PC-9 (cell line): ENCODE measurements around the gene SMIM43. TPM values are rescaled to one million over a fixed set of nuclear protein-coding genes. Genes with fewer than 3 reads are reported as not detected.

Experiments used
- BruUV-seq: library from RNA; stranded (reverse); fragments of 400-500 nt; replicated peaks from 2 replicates; lab custom pipeline; 2021; lab: Mats Ljungman, UMichigan
- CTCF ChIA-PET: fragments of 300-600 bp; sonication (Branson Sonifier 250); formaldehyde crosslinking; loops from one replicate; lab custom pipeline; 2022; ENCODE audit warnings: antibody characterized with exemption; lab: Charles Lee
- POLR2A ChIA-PET: fragments of 300-600 bp; sonication (Branson Sonifier 250); formaldehyde crosslinking; loops from one replicate; lab custom pipeline; 2022; ENCODE audit warnings: antibody characterized with exemption; ENCODE audit not compliant: unreplicated experiment; lab: Charles Lee
- DNase-seq, 2 experiments: peaks; one replicate each; pipeline versions ENCODE4 v3.0.0 to v3.0.0-alpha.2; 2015 to 2022; ENCODE audit warnings: mixed read lengths in 1 of 2
- H2AFZ ChIP-seq: fragments of 200-600 bp; sonication (generic); 2 replicates; pipeline ENCODE4 v1.8.1; 2017; ENCODE audit warnings: antibody characterized with exemption
- H3F3A ChIP-seq: fragments of 200-600 bp; sonication (generic); 2 replicates; pipeline ENCODE4 v1.8.1; 2017; ENCODE audit warnings: antibody characterized with exemption, mild to moderate bottlenecking, low read depth; ENCODE audit not compliant: insufficient read depth
- H3K27ac ChIP-seq: fragments of 200-600 bp; sonication (generic); 2 replicates; pipeline ENCODE4 v1.6.1; 2016; ENCODE audit warnings: mixed run types
- H3K27me3 ChIP-seq: fragments of 200-600 bp; sonication (generic); 2 replicates; pipeline ENCODE4 v1.6.1; 2016; ENCODE audit warnings: low read depth, mixed run types; ENCODE audit not compliant: insufficient read depth
- H3K36me3 ChIP-seq: fragments of 200-600 bp; sonication (generic); 2 replicates; pipeline ENCODE4 v1.6.1; 2016; ENCODE audit warnings: low read depth, mixed run types
- H3K4me1 ChIP-seq: fragments of 200-600 bp; sonication (generic); replicated peaks from 2 replicates; pipeline ENCODE4 v1.6.1; 2016; ENCODE audit warnings: mixed run types; ENCODE audit not compliant: insufficient read depth
- H3K4me2 ChIP-seq: fragments of 200-600 bp; sonication (generic); 2 replicates; pipeline ENCODE4 v1.6.1; 2017; ENCODE audit warnings: mixed run types
- H3K4me3 ChIP-seq: fragments of 200-600 bp; sonication (generic); 2 replicates; pipeline ENCODE4 v1.6.1; 2016; ENCODE audit warnings: mixed run types
- H3K79me2 ChIP-seq: fragments of 200-600 bp; sonication (generic); 2 replicates; pipeline ENCODE4 v1.6.1; 2017; ENCODE audit warnings: low read depth, mixed run types
- H3K9me2 ChIP-seq: fragments of 200-600 bp; sonication (generic); 2 replicates; pipeline ENCODE4 v1.8.1; 2017; ENCODE audit warnings: mild to moderate bottlenecking; ENCODE audit not compliant: insufficient read depth
- H3K9me3 ChIP-seq: fragments of 200-600 bp; sonication (generic); 2 replicates; pipeline ENCODE4 v1.8.1; 2016; ENCODE audit warnings: low read depth; ENCODE audit not compliant: insufficient read depth
- H4K20me1 ChIP-seq: fragments of 200-600 bp; sonication (generic); 2 replicates; pipeline ENCODE4 v1.8.1; 2017; ENCODE audit not compliant: insufficient read depth
- EZH2 ChIP-seq: fragments of 200-600 bp; sonication (generic); IDR thresholded peaks from 2 replicates; pipeline ENCODE4 v1.8.0; 2017; ENCODE audit warnings: antibody characterized with exemption, low read depth
- intact Hi-C: fragments of 100-400 bp; cut with micrococcal nuclease; formaldehyde crosslinking; loops from one replicate; pipeline ENCODE4 v1.10.0; 2022; ENCODE audit not compliant: unreplicated experiment
- total RNA-seq: library from RNA; stranded (reverse); gene quantifications from 2 replicates; pipeline ENCODE4 v1.2.3, GENCODE V29; 2021
- TF ChIP-seq, protein P1 (sequence below): fragments of 200-600 bp; sonication (generic); conservative IDR thresholded peaks from 2 replicates; pipeline ENCODE4 v1.6.1; 2017; ENCODE audit warnings: mixed run types, antibody characterized with exemption, mild to moderate bottlenecking, moderate library complexity

Gene SMIM43
- total RNA-seq, 1 experiment from 2014 or later, result not detected

DNA sequence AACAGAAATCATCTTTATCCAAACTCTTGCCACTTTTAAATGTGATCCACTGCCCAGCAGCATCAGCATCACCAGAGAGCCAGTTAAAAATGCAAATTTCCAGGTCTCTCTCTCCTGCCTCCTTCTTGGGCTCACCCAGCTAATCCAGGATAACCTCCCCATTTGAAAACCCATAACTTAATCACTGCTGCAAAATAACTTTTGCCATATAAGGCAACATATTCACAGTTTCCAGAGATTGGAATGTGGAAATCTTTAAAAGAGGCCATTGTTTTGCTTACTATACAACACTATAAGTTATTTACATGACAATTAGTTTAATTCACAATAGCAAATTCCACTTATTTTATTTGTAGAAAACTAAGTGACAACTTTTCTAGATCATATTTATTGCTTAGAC, 31.3 kb upstream of the SMIM43 start:
- TF ChIP-seq, protein P1, sequence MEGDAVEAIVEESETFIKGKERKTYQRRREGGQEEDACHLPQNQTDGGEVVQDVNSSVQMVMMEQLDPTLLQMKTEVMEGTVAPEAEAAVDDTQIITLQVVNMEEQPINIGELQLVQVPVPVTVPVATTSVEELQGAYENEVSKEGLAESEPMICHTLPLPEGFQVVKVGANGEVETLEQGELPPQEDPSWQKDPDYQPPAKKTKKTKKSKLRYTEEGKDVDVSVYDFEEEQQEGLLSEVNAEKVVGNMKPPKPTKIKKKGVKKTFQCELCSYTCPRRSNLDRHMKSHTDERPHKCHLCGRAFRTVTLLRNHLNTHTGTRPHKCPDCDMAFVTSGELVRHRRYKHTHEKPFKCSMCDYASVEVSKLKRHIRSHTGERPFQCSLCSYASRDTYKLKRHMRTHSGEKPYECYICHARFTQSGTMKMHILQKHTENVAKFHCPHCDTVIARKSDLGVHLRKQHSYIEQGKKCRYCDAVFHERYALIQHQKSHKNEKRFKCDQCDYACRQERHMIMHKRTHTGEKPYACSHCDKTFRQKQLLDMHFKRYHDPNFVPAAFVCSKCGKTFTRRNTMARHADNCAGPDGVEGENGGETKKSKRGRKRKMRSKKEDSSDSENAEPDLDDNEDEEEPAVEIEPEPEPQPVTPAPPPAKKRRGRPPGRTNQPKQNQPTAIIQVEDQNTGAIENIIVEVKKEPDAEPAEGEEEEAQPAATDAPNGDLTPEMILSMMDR, result no peak
- no peak for TF ChIP-seq EZH2
- Histone ChIP-seq H3K27ac (no peak overlapping the region), H3K9me3 (no peaks in the 10 kb centered on the region), H3K36me3 (no peaks in the 10 kb centered on the region), H3K4me3 (no peak overlapping the region), H2AFZ (0 out of 2 replicates have a peak overlapping the region, but pooled peaks have one; percentile 3), H3K79me2 (peaks cover 1% of the 10 kb centered on the region), H3K27me3 (no peaks in the 10 kb centered on the region), H3K4me2 (no peak overlapping the region), H3K4me1 (peaks cover 9% of the 10 kb centered on the region), H4K20me1 (no peaks in the 10 kb centered on the region), H3K9me2 (no peaks in the 10 kb centered on the region), H3F3A (no peaks in the 10 kb centered on the region)
- ChIA-PET CTCF (no interaction called here), POLR2A (no interaction called here)
- DNase-seq, result no peak
- intact Hi-C loops, result no loop called here
- no TSS peak for BruUV-seq

DNA sequence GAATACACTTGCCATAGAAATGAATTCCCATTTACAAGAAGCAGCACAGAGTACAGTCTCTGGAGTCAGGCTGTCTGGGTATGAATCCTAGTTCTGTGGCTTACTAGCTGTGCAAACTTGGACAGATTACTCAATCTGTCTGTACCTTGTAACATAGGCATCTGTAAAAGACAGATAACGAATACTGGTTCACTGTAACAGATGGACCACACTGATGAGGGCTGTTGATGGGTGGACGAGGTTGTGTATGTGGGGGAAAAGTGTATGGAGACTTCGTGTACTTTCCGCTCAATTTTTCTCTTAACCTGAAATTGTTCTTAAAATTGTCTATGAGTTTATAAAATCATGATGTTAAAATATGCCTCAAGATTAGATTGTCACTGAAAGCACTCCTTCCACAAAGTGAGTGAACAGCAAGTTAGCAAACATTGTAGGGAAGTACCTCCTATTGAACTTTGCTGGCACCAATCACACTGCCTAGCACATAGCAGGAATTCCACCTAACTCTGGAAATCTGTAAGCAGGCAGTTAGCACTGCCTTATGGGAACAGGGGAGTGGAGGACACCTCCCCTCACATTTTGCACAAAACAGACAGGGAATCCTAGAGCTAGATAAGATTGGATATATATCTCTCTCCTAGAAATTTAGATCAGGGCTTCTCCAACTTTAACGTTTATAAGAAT, 29.7 kb upstream of the SMIM43 start:
- Histone ChIP-seq H3K4me1 (peaks cover 11% of the 10 kb centered on the region), H4K20me1 (no peaks in the 10 kb centered on the region), H3F3A (no peaks in the 10 kb centered on the region), H3K79me2 (no peaks in the 10 kb centered on the region), H3K9me3 (no peaks in the 10 kb centered on the region), H3K27me3 (no peaks in the 10 kb centered on the region), H2AFZ (no peak overlapping the region), H3K4me2 (no peak overlapping the region), H3K9me2 (no peaks in the 10 kb centered on the region), H3K27ac (no peak overlapping the region), H3K4me3 (no peak overlapping the region), H3K36me3 (no peaks in the 10 kb centered on the region)
- intact Hi-C loops, result no loop called here
- ChIA-PET POLR2A (no interaction called here), CTCF (no interaction called here)
- no TSS peak for BruUV-seq
- TF ChIP-seq, protein P1, result no peak
- no peak for TF ChIP-seq EZH2
- no peak for DNase-seq

DNA sequence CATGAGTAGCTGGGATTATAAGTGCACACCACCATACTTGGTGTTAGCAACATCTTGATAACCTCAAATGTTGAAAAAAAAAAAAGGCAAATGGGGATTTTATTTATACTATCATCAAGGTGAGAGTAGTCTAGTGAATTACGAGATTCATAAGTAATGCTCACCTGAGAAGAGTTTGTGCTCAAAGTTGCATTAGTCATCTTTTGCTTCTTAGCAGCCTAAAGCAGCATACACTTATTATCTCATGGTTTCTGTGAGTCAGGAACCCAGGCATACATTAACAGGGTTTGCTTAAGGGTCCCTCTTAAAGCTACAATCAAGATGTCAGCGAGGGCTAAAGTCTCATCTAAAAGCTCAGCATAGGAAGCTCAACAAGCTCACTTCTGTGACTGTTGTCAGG, 28.0 kb upstream of the SMIM43 start:
- CTCF ChIA-PET, result interaction anchor here (0.7 kb wide), 1 partner anchor 1138 kb away, joined by 3 read pairs; no protein-coding TSS in a partner anchor
- Histone ChIP-seq H3K27ac (no peak overlapping the region), H3K27me3 (no peaks in the 10 kb centered on the region), H4K20me1 (no peaks in the 10 kb centered on the region), H3F3A (no peaks in the 10 kb centered on the region), H2AFZ (no peak overlapping the region), H3K79me2 (no peaks in the 10 kb centered on the region), H3K4me1 (peaks cover 15% of the 10 kb centered on the region), H3K4me2 (no peak overlapping the region), H3K4me3 (no peak overlapping the region), H3K9me2 (no peaks in the 10 kb centered on the region), H3K36me3 (no peaks in the 10 kb centered on the region), H3K9me3 (no peaks in the 10 kb centered on the region)
- POLR2A ChIA-PET, result no interaction called here
- BruUV-seq, result no TSS peak
- no peak for DNase-seq
- intact Hi-C loops, result no loop called here
- TF ChIP-seq, protein P1, result no peak
- TF ChIP-seq EZH2, result no peak
